ENCODE results near the gene ADD1. TPM values are rescaled to one million over a fixed set of nuclear protein-coding genes. Genes with fewer than 3 reads are reported as not detected.

ADD1 gene
- total and polyA plus RNA-seq, 2 experiments from 2014 or later, result 230 to 274 TPM

GRCh38 chr4:2927016-2927695 lies 83.5 kb downstream of the ADD1 start:
- no peaks in the 10 kb centered on the region for H3K27me3 ChIP-seq
- no peak for DNase-seq (ENCODE audit: low read depth in 1 of 2, low spot score in 1 of 2)
- H3K9me3 ChIP-seq (ENCODE audit: low read depth), result no peaks in the 10 kb centered on the region
- no peak overlapping the region for H3K4me3 ChIP-seq
- H3K36me3 ChIP-seq, result peaks cover 30% of the 10 kb centered on the region
- no peak for TF ChIP-seq CTCF (IDR thresholded peaks at IDR 0.05; ENCODE audit: low read depth, low read length)
- no peak overlapping the region for H3K27ac ChIP-seq
- H3K4me1 ChIP-seq (ENCODE audit: low read depth), result no peaks in the 10 kb centered on the region

- Histone ChIP-seq H3K9me3 (ENCODE audit: low read depth) (no peaks in the 10 kb centered on the region), H3K27ac (no peak overlapping the region), H3K27me3 (no peaks in the 10 kb centered on the region), H3K36me3 (peaks cover 30% of the 10 kb centered on the region), H3K4me3 (no peak overlapping the region), H3K4me1 (ENCODE audit: low read depth) (no peaks in the 10 kb centered on the region)
- no peak for TF ChIP-seq CTCF (IDR thresholded peaks at IDR 0.05; ENCODE audit: low read depth, low read length)
- no peak for DNase-seq (ENCODE audit: low read depth in 1 of 2, low spot score in 1 of 2)
These were observed 84.0 kb downstream of the ADD1 start for GRCh38 chr4:2927696-2928075.

GRCh38 chr4:2928242-2929176 lies 84.9 kb downstream of the ADD1 start:
- TF ChIP-seq CTCF (IDR thresholded peaks at IDR 0.05; ENCODE audit: low read depth, low read length), result no peak
- Histone ChIP-seq H3K4me1 (ENCODE audit: low read depth) (no peaks in the 10 kb centered on the region), H3K27me3 (no peaks in the 10 kb centered on the region), H3K9me3 (ENCODE audit: low read depth) (no peaks in the 10 kb centered on the region), H3K27ac (no peak overlapping the region), H3K36me3 (peaks cover 29% of the 10 kb centered on the region), H3K4me3 (no peak overlapping the region)
- no peak for DNase-seq (ENCODE audit: low read depth in 1 of 2, low spot score in 1 of 2)

- H3K27me3 ChIP-seq, result no peaks in the 10 kb centered on the region
- H3K36me3 ChIP-seq, result peaks cover 20% of the 10 kb centered on the region
- no peaks in the 10 kb centered on the region for H3K4me1 ChIP-seq (ENCODE audit: low read depth)
- no peaks in the 10 kb centered on the region for H3K9me3 ChIP-seq (ENCODE audit: low read depth)
- TF ChIP-seq CTCF (IDR thresholded peaks at IDR 0.05; ENCODE audit: low read depth, low read length), result no peak
- no peak for DNase-seq (ENCODE audit: low read depth in 1 of 2, low spot score in 1 of 2)
- H3K27ac ChIP-seq, result no peak overlapping the region
- no peak overlapping the region for H3K4me3 ChIP-seq
These were observed 85.8 kb downstream of the ADD1 start for GRCh38 chr4:2929469-2929868.

- Histone ChIP-seq H3K4me1 (ENCODE audit: low read depth) (no peaks in the 10 kb centered on the region), H3K4me3 (no peak overlapping the region), H3K27ac (peak overlapping the region; percentile 64), H3K9me3 (ENCODE audit: low read depth) (no peaks in the 10 kb centered on the region), H3K27me3 (no peaks in the 10 kb centered on the region), H3K36me3 (peaks cover 20% of the 10 kb centered on the region)
- no peak for DNase-seq (ENCODE audit: low read depth in 1 of 2, low spot score in 1 of 2)
- no peak for TF ChIP-seq CTCF (IDR thresholded peaks at IDR 0.05; ENCODE audit: low read depth, low read length)
These were observed 86.6 kb downstream of the ADD1 start for GRCh38 chr4:2930135-2930757.
